ENCODE data around the gene OSBPL10.

Gene OSBPL10

GRCh38 chr3:31980530-31981205 is 394 bp downstream of the OSBPL10 start:
- Histone ChIP-seq H3K4me1 (ENCODE audit: insufficient read depth, low read length, severe bottlenecking) (peaks cover 62% of the 10 kb centered on the region), H3K9me3 (ENCODE audit: low read length) (0 out of 2 replicates have a peak, but pooled peaks cover under 1% of the 10 kb centered on the region), H3K79me2 (ENCODE audit: insufficient read depth, low read length) (peaks cover 38% of the 10 kb centered on the region), H3K9ac (ENCODE audit: low read length) (peak overlapping the region; percentile 95), H3K4me2 (ENCODE audit: low read length) (peak overlapping the region; percentile 68), H3K27me3 (ENCODE audit: insufficient read depth, low read length) (no peaks in the 10 kb centered on the region), H4K20me1 (ENCODE audit: insufficient read depth, low read length) (no peaks in the 10 kb centered on the region), H3K9me2 (ENCODE audit: low read depth, low read length) (no peaks in the 10 kb centered on the region), H2AFZ (ENCODE audit: low read length) (no peak overlapping the region), H3K36me3 (ENCODE audit: insufficient read depth, low read length) (peaks cover 32% of the 10 kb centered on the region), H3K4me3 (ENCODE audit: low read depth, low read length, poor library complexity, severe bottlenecking) (peak overlapping the region; percentile 89), H3F3A (ENCODE audit: insufficient read depth, low read length) (peaks cover 4% of the 10 kb centered on the region; the same call in 1 of the 2 replicates), H3K27ac (ENCODE audit: low read depth, low read length, poor library complexity, severe bottlenecking) (peak overlapping the region; percentile 99)
- TF ChIP-seq EZH2 (IDR thresholded peaks at IDR 0.05; ENCODE audit: borderline replicate concordance, low read length) = no peak
- TF ChIP-seq CTCF (IDR thresholded peaks at IDR 0.05; ENCODE audit: low read length) = peak; percentile 29; the same call in 1 of the 2 replicates

GRCh38 chr3:31979001-31979697 is 1.9 kb downstream of the OSBPL10 start:
- peak overlapping the region; percentile 95 for H3K9ac ChIP-seq (ENCODE audit: low read length)
- H3K79me2 ChIP-seq (ENCODE audit: insufficient read depth, low read length) = peaks cover 53% of the 10 kb centered on the region
- no peaks in the 10 kb centered on the region for H3K9me2 ChIP-seq (ENCODE audit: low read depth, low read length)
- TF ChIP-seq CTCF (IDR thresholded peaks at IDR 0.05; ENCODE audit: low read length) = no peak
- no peak for TF ChIP-seq EZH2 (IDR thresholded peaks at IDR 0.05; ENCODE audit: borderline replicate concordance, low read length)
- H3K27me3 ChIP-seq (ENCODE audit: insufficient read depth, low read length) = no peaks in the 10 kb centered on the region
- peaks cover 4% of the 10 kb centered on the region; the same call in 1 of the 2 replicates for H3F3A ChIP-seq (ENCODE audit: insufficient read depth, low read length)
- H3K4me1 ChIP-seq (ENCODE audit: insufficient read depth, low read length, severe bottlenecking) = peaks cover 78% of the 10 kb centered on the region
- H3K27ac ChIP-seq (ENCODE audit: low read depth, low read length, poor library complexity, severe bottlenecking) = peak overlapping the region; percentile 99
- H3K4me2 ChIP-seq (ENCODE audit: low read length) = peak overlapping the region; percentile 68
- no peaks in the 10 kb centered on the region for H3K9me3 ChIP-seq (ENCODE audit: low read length)
- no peaks in the 10 kb centered on the region for H4K20me1 ChIP-seq (ENCODE audit: insufficient read depth, low read length)
- no peak overlapping the region for H2AFZ ChIP-seq (ENCODE audit: low read length)
- H3K4me3 ChIP-seq (ENCODE audit: low read depth, low read length, poor library complexity, severe bottlenecking) = peak overlapping the region; percentile 89
- peaks cover 18% of the 10 kb centered on the region for H3K36me3 ChIP-seq (ENCODE audit: insufficient read depth, low read length)

GRCh38 chr3:31978553-31978952 is 2.5 kb downstream of the OSBPL10 start:
- TF ChIP-seq CTCF (IDR thresholded peaks at IDR 0.05; ENCODE audit: low read length) (no peak), EZH2 (IDR thresholded peaks at IDR 0.05; ENCODE audit: borderline replicate concordance, low read length) (no peak)
- Histone ChIP-seq H3K27ac (ENCODE audit: low read depth, low read length, poor library complexity, severe bottlenecking) (peak overlapping the region; percentile 99), H3K4me1 (ENCODE audit: insufficient read depth, low read length, severe bottlenecking) (peaks cover 80% of the 10 kb centered on the region), H3K4me3 (ENCODE audit: low read depth, low read length, poor library complexity, severe bottlenecking) (peak overlapping the region; percentile 89), H2AFZ (ENCODE audit: low read length) (no peak overlapping the region), H3K9me3 (ENCODE audit: low read length) (no peaks in the 10 kb centered on the region), H3K9ac (ENCODE audit: low read length) (peak overlapping the region; percentile 95; the same call in 1 of the 2 replicates), H3K9me2 (ENCODE audit: low read depth, low read length) (no peaks in the 10 kb centered on the region), H3K36me3 (ENCODE audit: insufficient read depth, low read length) (peaks cover 12% of the 10 kb centered on the region), H4K20me1 (ENCODE audit: insufficient read depth, low read length) (no peaks in the 10 kb centered on the region), H3K4me2 (ENCODE audit: low read length) (peak overlapping the region; percentile 68), H3K27me3 (ENCODE audit: insufficient read depth, low read length) (no peaks in the 10 kb centered on the region), H3F3A (ENCODE audit: insufficient read depth, low read length) (peaks cover 4% of the 10 kb centered on the region; the same call in 1 of the 2 replicates), H3K79me2 (ENCODE audit: insufficient read depth, low read length) (peaks cover 59% of the 10 kb centered on the region)

Data from OCI-LY1 (cell line).